Mesendoderm (in vitro differentiated cells): ENCODE results near the gene PON3.
A peak's percentile ranks its signal among the peaks of the same experiment; 100 is the strongest.

Experiments
- DNase-seq: peaks from one replicate; pipeline ENCODE4 v3.0.0; 2013
- H2AK5ac ChIP-seq: 2 replicates; pipeline ENCODE4 v1.6.1; 2013; ENCODE audit warnings: low read length, inconsistent platforms
- H2BK120ac ChIP-seq: 2 replicates; pipeline ENCODE4 v1.6.1; 2013; ENCODE audit warnings: low read depth, mild to moderate bottlenecking, low read length, moderate library complexity, mixed read lengths
- H2BK15ac ChIP-seq: replicated peaks from 2 replicates; pipeline ENCODE4 v1.6.1; 2013; ENCODE audit warnings: low read depth, mild to moderate bottlenecking, moderate library complexity
- H2BK5ac ChIP-seq: 2 replicates; pipeline ENCODE4 v1.6.1; 2013; ENCODE audit warnings: low read length, inconsistent platforms
- H3K18ac ChIP-seq: 2 replicates; pipeline ENCODE4 v1.6.1; 2013; ENCODE audit warnings: mild to moderate bottlenecking, low read length, mixed read lengths
- H3K23ac ChIP-seq: one replicate; pipeline ENCODE4 v1.6.1; 2013; ENCODE audit warnings: low read length
- H3K27ac ChIP-seq: 2 replicates; pipeline ENCODE4 v1.5.1; 2013; ENCODE audit warnings: low read depth, mild to moderate bottlenecking, inconsistent platforms, low read length, moderate library complexity
- H3K27me3 ChIP-seq: 2 replicates; pipeline ENCODE4 v1.6.1; 2013; ENCODE audit warnings: low read length, control low read depth, mild to moderate bottlenecking, inconsistent platforms; ENCODE audit not compliant: insufficient read depth, poor library complexity
- H3K36me3 ChIP-seq: 2 replicates; pipeline ENCODE4 v1.6.1; 2013; ENCODE audit warnings: low read length, inconsistent platforms; ENCODE audit not compliant: control insufficient read depth, insufficient read depth
- H3K4ac ChIP-seq: one replicate; pipeline ENCODE4 v1.6.1; 2013; ENCODE audit warnings: low read depth, mild to moderate bottlenecking, low read length, moderate library complexity
- H3K4me1 ChIP-seq: 2 replicates; pipeline ENCODE4 v1.6.1; 2013; ENCODE audit warnings: low read depth, low read length, inconsistent platforms; ENCODE audit not compliant: control insufficient read depth
- H3K4me2 ChIP-seq: 2 replicates; pipeline ENCODE4 v1.6.1; 2013; ENCODE audit warnings: low read length
- H3K4me3 ChIP-seq: 2 replicates; pipeline ENCODE4 v1.5.1; 2013; ENCODE audit warnings: mild to moderate bottlenecking, low read length
- H3K56ac ChIP-seq: one replicate; pipeline ENCODE4 v1.6.1; 2013; ENCODE audit warnings: low read length
- H3K79me1 ChIP-seq: 2 replicates; pipeline ENCODE4 v1.6.1; 2013; ENCODE audit warnings: low read length, inconsistent platforms
- H3K79me2 ChIP-seq: 2 replicates; pipeline ENCODE4 v1.6.1; 2013; ENCODE audit warnings: mild to moderate bottlenecking, low read length; ENCODE audit not compliant: control insufficient read depth, insufficient read depth
- H3K9ac ChIP-seq: 2 replicates; pipeline ENCODE4 v1.6.1; 2013; ENCODE audit warnings: low read length, inconsistent platforms
- H4K5ac ChIP-seq: one replicate; pipeline ENCODE4 v1.6.1; 2013; ENCODE audit warnings: low read length
- H4K8ac ChIP-seq: one replicate; pipeline ENCODE4 v1.6.1; 2013; ENCODE audit warnings: low read depth, mild to moderate bottlenecking, control low read depth, low read length, moderate library complexity
- WGBS: extraction: QIAGEN DNeasy Blood & Tissue Kit; methylation state at CpG from one replicate; pipeline ENCODE4 v1.1.7; 2013; ENCODE audit warnings: low lambda C conversion rate, missing lambda C conversion rate; ENCODE audit not compliant: insufficient coverage; ENCODE audit errors: extremely low coverage; 5-methylcytosine and 5-hydroxymethylcytosine counted together

The PON3 gene

GRCh38 chr7:95376632-95377400, 19.4 kb downstream of the PON3 start:
- no peak overlapping the region for H3K18ac ChIP-seq
- no peak overlapping the region for H2BK120ac ChIP-seq
- H4K5ac ChIP-seq = no peak overlapping the region
- H2BK15ac ChIP-seq = no peak overlapping the region
- no peak overlapping the region for H3K4me2 ChIP-seq
- no peak overlapping the region for H2BK5ac ChIP-seq
- no peak overlapping the region for H2AK5ac ChIP-seq
- no peaks in the 10 kb centered on the region for H3K4me1 ChIP-seq
- H3K23ac ChIP-seq = no peak overlapping the region
- no peaks in the 10 kb centered on the region for H3K36me3 ChIP-seq
- no peaks in the 10 kb centered on the region for H3K27me3 ChIP-seq
- H3K4ac ChIP-seq = no peak overlapping the region
- no peaks in the 10 kb centered on the region for H3K79me1 ChIP-seq
- no peak overlapping the region for H3K27ac ChIP-seq
- H3K79me2 ChIP-seq = no peaks in the 10 kb centered on the region
- peak; percentile 8 for DNase-seq
- H3K4me3 ChIP-seq = no peak overlapping the region
- WGBS = no CpG with 5 or more reads among the region's 18 CpGs
- H3K56ac ChIP-seq = no peak overlapping the region
- no peak overlapping the region for H3K9ac ChIP-seq
- H4K8ac ChIP-seq = no peak overlapping the region

- Histone ChIP-seq H3K4me2 (no peak overlapping the region), H3K27me3 (no peaks in the 10 kb centered on the region), H2AK5ac (no peak overlapping the region), H2BK5ac (no peak overlapping the region), H3K4me1 (no peaks in the 10 kb centered on the region), H3K9ac (no peak overlapping the region), H2BK15ac (no peak overlapping the region), H4K8ac (no peak overlapping the region), H3K4ac (no peak overlapping the region), H3K79me2 (no peaks in the 10 kb centered on the region), H3K56ac (no peak overlapping the region), H3K18ac (no peak overlapping the region), H3K4me3 (no peak overlapping the region), H4K5ac (no peak overlapping the region), H3K23ac (no peak overlapping the region), H3K36me3 (no peaks in the 10 kb centered on the region), H2BK120ac (no peak overlapping the region), H3K27ac (no peak overlapping the region), H3K79me1 (no peaks in the 10 kb centered on the region)
- no CpG with 5 or more reads among the region's 2 CpGs for WGBS
- peak; percentile 8 for DNase-seq
Measured at GRCh38 chr7:95375591-95376257, 20.5 kb downstream of the PON3 start.

GRCh38 chr7:95373323-95373722, 22.9 kb downstream of the PON3 start:
- H3K79me2 ChIP-seq = no peaks in the 10 kb centered on the region
- H3K79me1 ChIP-seq = no peaks in the 10 kb centered on the region
- no peak for DNase-seq
- no peaks in the 10 kb centered on the region for H3K4me1 ChIP-seq
- H3K4me2 ChIP-seq = no peak overlapping the region
- no peaks in the 10 kb centered on the region for H3K27me3 ChIP-seq
- no peak overlapping the region for H2AK5ac ChIP-seq
- H4K8ac ChIP-seq = no peak overlapping the region
- WGBS = no CpG with 5 or more reads among the region's 4 CpGs
- H3K4me3 ChIP-seq = no peak overlapping the region
- H3K56ac ChIP-seq = no peak overlapping the region
- no peak overlapping the region for H3K18ac ChIP-seq
- H3K36me3 ChIP-seq = no peaks in the 10 kb centered on the region
- no peak overlapping the region for H3K27ac ChIP-seq
- no peak overlapping the region for H3K23ac ChIP-seq
- H3K9ac ChIP-seq = no peak overlapping the region
- no peak overlapping the region for H3K4ac ChIP-seq
- H2BK5ac ChIP-seq = no peak overlapping the region
- H2BK120ac ChIP-seq = no peak overlapping the region
- H4K5ac ChIP-seq = no peak overlapping the region
- H2BK15ac ChIP-seq = no peak overlapping the region

GRCh38 chr7:95368235-95368634, 27.9 kb downstream of the PON3 start:
- H3K23ac ChIP-seq = no peak overlapping the region
- no peak overlapping the region for H3K4me2 ChIP-seq
- no peak overlapping the region for H4K8ac ChIP-seq
- no peaks in the 10 kb centered on the region for H3K79me2 ChIP-seq
- no CpG with 5 or more reads among the region's 3 CpGs for WGBS
- no peaks in the 10 kb centered on the region for H3K27me3 ChIP-seq
- H3K56ac ChIP-seq = no peak overlapping the region
- H3K27ac ChIP-seq = no peak overlapping the region
- H3K9ac ChIP-seq = no peak overlapping the region
- H2AK5ac ChIP-seq = no peak overlapping the region
- H2BK15ac ChIP-seq = no peak overlapping the region
- H3K79me1 ChIP-seq = no peaks in the 10 kb centered on the region
- no peak overlapping the region for H2BK120ac ChIP-seq
- no peak overlapping the region for H3K4me3 ChIP-seq
- H4K5ac ChIP-seq = no peak overlapping the region
- H3K36me3 ChIP-seq = no peaks in the 10 kb centered on the region
- no peak overlapping the region for H2BK5ac ChIP-seq
- no peak for DNase-seq
- H3K4me1 ChIP-seq = no peaks in the 10 kb centered on the region
- no peak overlapping the region for H3K4ac ChIP-seq
- H3K18ac ChIP-seq = no peak overlapping the region

- Histone ChIP-seq H3K27me3 (no peaks in the 10 kb centered on the region), H3K79me2 (no peaks in the 10 kb centered on the region), H4K8ac (no peak overlapping the region), H2AK5ac (no peak overlapping the region), H3K23ac (no peak overlapping the region), H3K9ac (no peak overlapping the region), H3K4me2 (no peak overlapping the region), H3K27ac (no peak overlapping the region), H3K56ac (no peak overlapping the region), H3K79me1 (no peaks in the 10 kb centered on the region), H4K5ac (no peak overlapping the region), H3K4ac (no peak overlapping the region), H3K18ac (no peak overlapping the region), H3K36me3 (no peaks in the 10 kb centered on the region), H2BK120ac (no peak overlapping the region), H2BK15ac (no peak overlapping the region), H3K4me1 (no peaks in the 10 kb centered on the region), H3K4me3 (no peak overlapping the region), H2BK5ac (no peak overlapping the region)
- WGBS = no CpG with 5 or more reads among the region's 1 CpG
- no peak for DNase-seq
Measured at GRCh38 chr7:95367606-95368005, 28.6 kb downstream of the PON3 start.
